GM18907 (cell line): ENCODE data around the gene CHURC1.

Experiments
- ATAC-seq: cut with Tn5 transposase; IDR thresholded peaks from one replicate; pipeline ENCODE4 v1.9.1; 2021; ENCODE audit warnings: mild to moderate bottlenecking, moderate library complexity; ENCODE audit not compliant: unreplicated experiment

CHURC1 gene

DNA sequence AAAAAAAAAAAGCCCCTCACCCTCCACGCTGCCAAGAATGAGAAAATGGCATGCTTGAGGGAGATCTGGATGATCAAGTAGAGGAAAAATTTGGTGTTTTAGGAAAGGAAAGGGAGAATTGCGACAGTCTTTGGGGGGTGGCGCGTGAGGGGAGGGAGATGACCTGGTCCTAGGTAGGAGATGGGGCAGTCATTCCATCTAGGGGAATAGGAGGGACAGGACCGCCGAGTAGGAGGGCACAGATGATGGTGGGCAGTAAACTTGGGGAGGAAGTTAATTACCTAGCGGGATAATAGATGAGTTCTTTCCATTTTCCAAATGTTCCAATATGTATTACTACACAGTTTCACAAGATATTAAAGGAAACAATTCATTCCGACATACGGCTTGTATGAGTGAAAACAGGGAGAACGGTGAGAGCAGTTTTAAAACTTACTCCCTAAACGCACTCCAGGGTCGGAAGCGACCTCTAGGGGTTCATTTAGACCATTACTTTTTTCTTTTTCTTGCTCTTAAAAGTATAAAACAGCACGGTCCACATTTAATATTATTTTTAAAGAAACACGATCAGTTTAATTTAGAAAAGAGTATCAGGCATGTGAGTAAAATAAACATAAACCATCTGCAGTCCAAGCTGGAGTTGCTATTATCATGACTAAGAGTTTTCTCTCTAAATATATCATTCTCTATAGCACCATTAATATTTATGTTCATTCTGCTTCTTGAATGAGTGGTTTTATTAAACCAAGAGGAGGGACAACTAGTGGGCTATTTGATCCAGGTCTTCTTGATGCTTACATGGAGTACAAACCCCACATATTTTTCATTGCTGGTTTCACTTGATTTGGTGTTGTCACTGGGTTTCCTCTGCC, 69.4 kb downstream of the CHURC1 start:
- ATAC-seq, result no peak
